Thoracic aorta (tissue), 2 donors: ENCODE results near the gene RBM38. TPM values are rescaled to one million over a fixed set of nuclear protein-coding genes. Genes with fewer than 3 reads are reported as not detected.

Experiments
- ATAC-seq: fragments of 150-250 bp; one replicate; pipeline ENCODE4 v1.8.0; 2017; ENCODE audit warnings: low read depth; ENCODE audit not compliant: insufficient number of reproducible peaks, low FRiP score
- DNase-seq: peaks from one replicate; pipeline ENCODE4 v3.0.0-alpha.2; 2020; ENCODE audit warnings: low spot score
- H3K27ac ChIP-seq, 2 donors: fragments of 200-600 bp; sonication (generic); 1 replicate in 1 of 2; 2 replicates in 1 of 2; pipeline ENCODE4 v1.5.1; 2016; ENCODE audit warnings: mild to moderate bottlenecking in 2 of 2, moderate library complexity in 2 of 2
- H3K27me3 ChIP-seq: fragments of 200-600 bp; sonication (generic); replicated peaks from 2 replicates; pipeline ENCODE4 v1.6.0; 2016; ENCODE audit warnings: mild to moderate bottlenecking; ENCODE audit not compliant: insufficient read depth
- H3K36me3 ChIP-seq: fragments of 200-600 bp; sonication (generic); one replicate; pipeline ENCODE4 v1.5.1; 2016
- H3K4me1 ChIP-seq, 2 donors: fragments of 200-600 bp; sonication (generic); 1 replicate in 1 of 2; 2 replicates in 1 of 2; pipeline versions ENCODE4 v1.5.1 to v1.6.0; 2016; ENCODE audit warnings: low read depth in 2 of 2, mild to moderate bottlenecking in 1 of 2; ENCODE audit not compliant: control insufficient read depth in 1 of 2
- H3K4me3 ChIP-seq: fragments of 200-600 bp; sonication (generic); 2 replicates; pipeline ENCODE4 v1.5.1; 2016; ENCODE audit warnings: mild to moderate bottlenecking
- H3K9me3 ChIP-seq: fragments of 200-600 bp; sonication (generic); 2 replicates; pipeline ENCODE4 v1.5.1; 2016
- CTCF ChIP-seq: fragments of 200-600 bp; sonication (generic); IDR thresholded peaks from one replicate; pipeline ENCODE4 v1.5.1; 2019; ENCODE audit warnings: antibody characterized with exemption
- total RNA-seq, 2 donors: library from RNA; depleted of rRNA; stranded (reverse); fragments of >200 nt; gene quantifications; one replicate each; pipeline versions ENCODE4 v1.1.0 to v1.2.3, GENCODE V29; 2016

Gene RBM38
- total RNA-seq, 2 donors from 2014 or later = 9.6 to 24.8 TPM

- ATAC-seq (no peak), DNase-seq (no peak)
- H3K9me3 ChIP-seq = no peaks in the 10 kb centered on the region
- no peak overlapping the region for H3K27ac ChIP-seq
- TF ChIP-seq CTCF = no peak
- H3K4me3 ChIP-seq = no peak overlapping the region
- H3K27me3 ChIP-seq = no peaks in the 10 kb centered on the region
- H3K4me1 ChIP-seq = peaks cover 18 to 20% of the 10 kb centered on the region in 2 donors
- H3K36me3 ChIP-seq = no peaks in the 10 kb centered on the region
These were observed 60.2 kb downstream of the RBM38 start for GRCh38 chr20:57451431-57451794.

GRCh38 chr20:57451795-57452661 lies 60.8 kb downstream of the RBM38 start:
- ATAC-seq (no peak), DNase-seq (no peak)
- no peak overlapping the region for H3K27ac ChIP-seq
- no peak for TF ChIP-seq CTCF
- H3K4me3 ChIP-seq = no peak overlapping the region
- no peaks in the 10 kb centered on the region for H3K27me3 ChIP-seq
- peaks cover 18 to 21% of the 10 kb centered on the region in 2 donors for H3K4me1 ChIP-seq
- H3K36me3 ChIP-seq = no peaks in the 10 kb centered on the region
- no peaks in the 10 kb centered on the region for H3K9me3 ChIP-seq

- Histone ChIP-seq H3K4me1 (peaks cover 19 to 36% of the 10 kb centered on the region in 2 donors), H3K27me3 (no peaks in the 10 kb centered on the region), H3K4me3 (no peak overlapping the region), H3K27ac (no peak overlapping the region), H3K36me3 (no peaks in the 10 kb centered on the region), H3K9me3 (no peaks in the 10 kb centered on the region)
- ATAC-seq = no peak
- DNase-seq = no peak
- no peak for TF ChIP-seq CTCF
These were observed 64.2 kb downstream of the RBM38 start for GRCh38 chr20:57455386-57455785.

- H3K36me3 ChIP-seq = no peaks in the 10 kb centered on the region
- peaks cover 12 to 28% of the 10 kb centered on the region in 2 donors for H3K4me1 ChIP-seq
- ATAC-seq (no peak), DNase-seq (no peak)
- TF ChIP-seq CTCF = no peak
- no peaks in the 10 kb centered on the region for H3K27me3 ChIP-seq
- H3K9me3 ChIP-seq = no peaks in the 10 kb centered on the region
- H3K4me3 ChIP-seq = no peak overlapping the region
- no peak overlapping the region for H3K27ac ChIP-seq
These were observed 64.9 kb downstream of the RBM38 start for GRCh38 chr20:57456116-57456515.

GRCh38 chr20:57457243-57458095 lies 66.3 kb downstream of the RBM38 start:
- no peak for TF ChIP-seq CTCF
- H3K4me3 ChIP-seq = no peak overlapping the region
- H3K27ac ChIP-seq = no peak overlapping the region
- ATAC-seq (no peak), DNase-seq (no peak)
- no peaks in the 10 kb centered on the region for H3K36me3 ChIP-seq
- H3K9me3 ChIP-seq = no peaks in the 10 kb centered on the region
- H3K4me1 ChIP-seq = peaks cover 10 to 24% of the 10 kb centered on the region in 2 donors
- H3K27me3 ChIP-seq = no peaks in the 10 kb centered on the region
